GM12865 (cell line): ENCODE measurements around the gene MED27.

Experiments
- DNase-seq: peaks from one replicate; pipeline ENCODE4 v3.0.0; 2010; ENCODE audit warnings: low read depth
- H3K4me3 ChIP-seq: 2 replicates; pipeline ENCODE4 v1.5.1; 2011; ENCODE audit warnings: mild to moderate bottlenecking, low read depth, low read length, control low read depth
- CTCF ChIP-seq: IDR thresholded peaks from 2 replicates; pipeline ENCODE4 v1.5.1; 2011; ENCODE audit warnings: low read length, control low read depth, low read depth, inconsistent platforms; ENCODE audit not compliant: insufficient read depth; ENCODE audit errors: missing control alignments

The MED27 gene

GRCh38 chr9:132037458-132037857, 42.2 kb downstream of the MED27 start:
- TF ChIP-seq CTCF = no peak
- DNase-seq = no peak
- no peak overlapping the region for H3K4me3 ChIP-seq

- H3K4me3 ChIP-seq = no peak overlapping the region
- DNase-seq = no peak
- TF ChIP-seq CTCF = no peak
Observed at GRCh38 chr9:132036521-132036920, 43.1 kb downstream of the MED27 start.

- TF ChIP-seq CTCF = no peak
- H3K4me3 ChIP-seq = no peak overlapping the region
- no peak for DNase-seq
Observed at GRCh38 chr9:132035679-132036078, 44.0 kb downstream of the MED27 start.

- DNase-seq = peak; percentile 48
- TF ChIP-seq CTCF = no peak
- H3K4me3 ChIP-seq = no peak overlapping the region
Observed at GRCh38 chr9:132032238-132032950, 47.3 kb downstream of the MED27 start.

GRCh38 chr9:132031467-132032237, 48.0 kb downstream of the MED27 start:
- no peak for TF ChIP-seq CTCF
- no peak for DNase-seq
- no peak overlapping the region for H3K4me3 ChIP-seq

GRCh38 chr9:132030626-132031325, 48.9 kb downstream of the MED27 start:
- no peak overlapping the region for H3K4me3 ChIP-seq
- no peak for DNase-seq
- no peak for TF ChIP-seq CTCF
